ENCODE results near the gene HPGD.

HPGD gene

GRCh38 chr4:174522183-174523024, at the start of gene HPGD:
Gene HPGD (minus strand): TSS chr4:174522488. CDS start chr4:174522451, 37 bp downstream.
- no peak for DNase-seq

- no peak for DNase-seq
Observed at GRCh38 chr4:174564529-174564928, 42.2 kb upstream of the HPGD start.

DNA sequence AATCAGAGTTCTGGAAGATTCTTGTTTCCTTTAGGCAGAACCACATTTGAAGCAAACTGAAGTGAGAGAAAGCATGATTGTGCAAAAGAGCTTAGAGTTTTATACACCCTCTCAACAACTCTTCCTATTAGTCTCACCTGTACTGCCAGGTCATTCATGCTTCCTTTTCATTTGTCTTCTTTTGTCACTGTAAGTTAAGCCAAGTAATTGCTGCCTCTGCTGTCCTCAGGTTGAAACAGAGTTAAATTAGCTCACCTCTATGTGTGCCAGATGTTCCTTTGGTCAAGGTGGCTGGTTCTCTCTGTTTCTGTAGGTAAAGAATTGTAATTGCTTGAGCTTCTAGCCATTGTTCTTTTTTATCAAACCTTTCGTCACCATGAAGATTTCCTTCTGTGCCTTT, 41.1 kb upstream of the HPGD start:
- DNase-seq: no peak

- DNase-seq: no peak
Observed at GRCh38 chr4:174561560-174561959, 39.3 kb upstream of the HPGD start.

- DNase-seq: no peak
Observed at GRCh38 chr4:174559894-174560293, 37.6 kb upstream of the HPGD start.

DNA sequence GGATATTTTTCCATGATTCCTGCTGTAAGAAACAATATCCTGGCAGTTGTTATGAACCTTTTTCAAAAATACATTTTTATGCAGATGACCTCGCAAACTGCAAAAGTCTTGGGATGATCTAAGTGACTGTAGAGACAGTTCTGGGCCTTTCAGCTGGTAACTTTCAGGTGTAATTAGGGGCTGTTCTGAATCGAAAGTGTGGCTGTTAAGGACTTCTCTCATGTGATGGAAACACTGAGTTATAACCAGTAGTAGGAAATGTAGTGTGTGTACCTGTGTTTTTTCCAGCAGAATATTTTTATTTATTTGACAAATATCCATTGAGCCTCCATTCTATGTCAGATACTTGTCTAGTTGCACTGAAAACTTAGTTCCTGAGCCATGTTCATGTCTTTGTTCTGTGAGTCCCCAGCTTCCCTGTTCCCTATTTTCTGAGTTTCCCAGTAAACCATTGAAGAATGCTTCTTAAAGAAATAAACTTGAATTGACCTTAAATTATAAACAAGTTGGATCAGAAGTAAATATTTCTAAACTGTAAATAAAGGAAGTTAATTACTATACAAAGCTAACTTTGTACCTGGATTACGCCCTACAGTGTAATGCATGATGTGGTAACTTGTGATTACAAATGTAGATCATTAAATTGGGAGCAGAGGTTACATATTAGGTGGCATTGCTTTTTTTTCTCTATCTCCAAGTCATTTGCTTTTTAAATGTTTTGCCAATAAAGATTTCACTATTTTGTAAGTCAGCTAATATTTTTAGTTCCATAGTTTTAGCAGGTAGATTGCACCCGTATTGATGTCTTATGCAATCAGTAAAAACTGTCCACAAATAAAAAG, 33.7 kb upstream of the HPGD start:
- no peak for DNase-seq

GRCh38 chr4:174554231-174554728, 32.0 kb upstream of the HPGD start:
- DNase-seq: no peak

GRCh38 chr4:174553828-174554227, 31.5 kb upstream of the HPGD start:
- DNase-seq: no peak

DNA sequence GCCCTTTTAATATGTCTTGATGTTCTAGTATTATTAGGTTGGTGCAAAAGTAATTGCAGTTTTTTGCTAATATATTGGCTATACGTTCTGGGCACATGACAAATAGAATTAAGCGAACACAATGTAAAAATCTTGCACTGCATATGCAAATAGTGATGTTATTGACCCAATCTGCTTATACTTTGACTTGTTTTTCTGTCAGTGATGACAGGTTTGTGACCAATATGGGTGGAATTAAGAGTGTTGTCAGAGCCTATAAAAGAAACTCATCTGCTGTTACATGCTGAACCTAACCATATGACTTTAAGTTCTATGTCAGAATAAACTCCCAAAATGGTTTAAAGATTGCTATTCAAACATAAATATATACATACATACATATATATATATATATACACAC, 30.7 kb upstream of the HPGD start:
- no peak for DNase-seq

GRCh38 chr4:174550541-174550940, 28.3 kb upstream of the HPGD start:
- DNase-seq: no peak

DNA sequence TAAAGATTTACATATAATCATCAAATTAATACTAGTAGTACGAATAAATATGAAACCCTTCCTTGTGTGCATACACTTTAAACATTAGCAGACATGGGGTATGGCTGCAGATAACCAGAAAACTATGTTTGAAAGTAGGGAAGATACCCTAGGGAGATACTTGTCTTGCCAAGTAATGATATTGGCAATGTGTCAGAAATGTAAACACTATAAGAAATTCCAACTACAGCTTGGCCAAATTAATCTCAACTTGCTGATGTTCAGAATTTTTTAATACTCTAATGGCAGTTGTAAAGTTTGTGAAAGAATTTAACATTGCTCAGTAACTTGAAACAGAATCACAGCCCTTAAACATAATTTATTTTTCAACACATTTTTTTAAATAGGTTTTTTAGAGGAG, 27.4 kb upstream of the HPGD start:
- DNase-seq: no peak

- no peak for DNase-seq
Observed at GRCh38 chr4:174545268-174545667, 23.0 kb upstream of the HPGD start.

- no peak for DNase-seq
Observed at GRCh38 chr4:174544496-174544895, 22.2 kb upstream of the HPGD start.

GRCh38 chr4:174540175-174540574, 17.9 kb upstream of the HPGD start:
- DNase-seq: no peak

DNA sequence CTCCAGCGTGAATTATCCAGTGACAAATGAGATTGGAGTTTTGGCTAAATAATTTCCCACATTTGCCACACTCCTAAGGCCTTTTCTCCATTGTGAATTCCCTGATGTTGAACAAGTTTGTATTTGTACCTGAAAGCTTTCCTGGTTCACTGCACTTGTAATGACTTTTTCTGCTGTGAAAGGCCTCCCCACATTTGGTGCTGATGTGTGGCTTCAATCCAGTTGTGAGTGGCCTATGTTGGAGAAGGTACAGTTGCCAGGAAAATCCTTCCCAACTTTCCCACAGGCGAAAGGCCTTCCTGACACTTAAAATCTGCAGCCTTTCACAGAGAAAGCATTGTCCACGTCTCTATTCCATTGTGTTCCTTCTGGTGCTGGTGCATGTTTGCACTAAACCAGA, 17.3 kb upstream of the HPGD start:
- DNase-seq: no peak

DNA sequence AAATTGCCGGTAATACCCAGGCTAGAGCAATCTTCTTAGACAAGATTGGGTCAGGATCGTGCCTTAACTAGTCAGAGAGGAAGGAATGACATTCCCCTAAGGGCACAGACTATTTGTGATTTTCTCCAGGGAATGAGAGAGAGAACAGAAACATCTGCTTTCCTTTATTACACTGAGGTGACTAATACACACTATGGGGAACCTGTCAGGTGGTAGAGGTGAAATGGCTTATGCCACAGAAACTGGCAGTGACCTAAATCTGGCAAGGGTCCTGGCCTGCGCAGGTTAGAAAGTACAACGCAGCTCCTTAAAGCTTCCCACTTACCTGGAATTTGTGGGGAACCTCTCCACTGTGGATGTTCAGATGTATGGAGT, 16.6 kb upstream of the HPGD start:
- DNase-seq: no peak

DNA sequence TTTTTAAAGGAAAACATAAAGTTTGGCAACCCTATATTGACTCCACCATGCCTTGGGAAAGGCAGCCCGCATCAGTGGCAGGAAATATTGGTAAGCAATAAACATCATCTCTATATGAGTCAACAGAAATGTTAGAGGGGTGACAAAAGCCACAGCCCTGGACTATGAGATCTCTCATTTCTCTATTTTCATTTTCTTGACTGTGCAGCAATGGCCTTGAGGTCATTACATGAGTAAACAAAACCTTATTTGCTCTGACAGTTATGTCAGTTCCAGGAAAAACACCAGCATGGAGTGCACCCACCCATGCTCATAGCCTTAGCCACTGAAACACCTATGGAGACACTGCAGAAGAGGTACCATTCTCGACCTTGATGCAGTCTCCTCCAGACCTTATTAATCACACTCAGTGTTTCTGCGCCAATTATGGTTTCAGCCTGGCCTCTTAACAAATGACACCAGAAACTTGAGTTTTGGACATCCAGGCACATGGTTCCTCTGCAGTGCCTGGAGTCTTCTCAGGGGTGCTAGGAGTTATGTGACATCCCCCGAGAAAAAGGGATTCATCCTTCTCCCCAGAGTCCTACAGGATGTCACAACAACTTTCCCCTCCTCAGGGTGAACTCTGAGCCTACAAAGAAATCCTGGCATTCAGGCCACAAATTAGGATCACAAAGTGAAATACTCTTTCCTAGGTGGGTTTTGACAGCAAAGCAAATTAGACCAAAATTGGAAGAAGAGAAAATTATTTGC, 16.0 kb upstream of the HPGD start:
- DNase-seq: no peak

DNA sequence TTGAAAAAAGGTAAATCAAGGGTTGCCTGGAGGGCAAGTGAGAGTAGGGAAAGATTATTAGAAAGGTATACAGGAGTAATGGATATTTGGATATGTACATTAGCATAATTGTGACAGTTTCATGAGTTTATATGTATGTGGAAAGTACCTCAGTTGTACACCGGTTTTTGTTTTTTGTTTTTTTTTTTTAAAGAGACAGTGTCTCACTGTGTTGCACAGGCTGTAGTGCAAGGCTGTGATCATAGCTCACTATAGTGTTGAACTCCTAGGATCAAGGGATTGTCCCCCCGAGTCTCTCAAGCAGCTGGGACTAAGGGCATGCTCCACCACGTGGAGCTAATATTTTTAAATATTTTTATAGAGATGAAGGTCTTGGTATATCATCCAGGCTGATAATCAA, 15.3 kb upstream of the HPGD start:
- DNase-seq: no peak

- DNase-seq: peak; percentile 38
Observed at GRCh38 chr4:174534461-174534860, 12.2 kb upstream of the HPGD start.

DNA sequence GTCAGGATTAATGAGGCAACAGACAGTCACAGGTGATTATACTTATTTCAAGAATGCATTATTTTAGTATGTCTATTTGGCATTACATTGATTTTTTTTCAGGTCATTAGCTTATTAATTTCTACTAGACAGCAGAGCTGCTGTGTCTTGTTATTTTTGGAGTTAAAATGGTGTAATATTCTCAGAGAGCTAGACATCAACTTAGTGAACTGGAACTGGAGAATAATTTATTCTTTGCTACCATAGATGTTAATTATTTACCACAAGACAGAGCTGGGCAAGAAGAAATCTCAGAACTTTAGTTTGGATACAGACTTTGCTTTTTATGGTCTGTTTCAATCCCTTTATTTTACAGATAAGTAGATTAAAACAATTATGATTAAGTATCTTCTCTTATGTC, 10.2 kb upstream of the HPGD start:
- DNase-seq: peak; percentile 72

DNA sequence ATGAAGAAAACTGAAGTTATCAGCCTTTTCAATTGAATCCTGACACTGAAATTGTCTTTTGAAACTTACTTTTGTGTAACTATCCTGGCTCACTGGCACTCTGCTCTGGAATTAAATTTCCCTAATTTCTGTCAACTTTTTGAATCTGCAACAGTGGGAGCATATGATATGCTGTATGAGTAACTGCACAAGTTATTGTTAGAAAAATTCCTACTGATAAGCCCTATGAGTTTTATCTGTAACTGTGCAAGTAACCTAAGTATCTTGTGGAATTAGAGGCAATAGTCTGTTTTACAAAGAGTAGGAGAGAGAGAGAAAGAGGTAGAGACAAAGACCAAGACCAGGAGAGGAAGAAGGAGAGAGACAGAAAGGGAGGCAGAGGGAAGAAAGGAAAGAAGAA, 9.2 kb upstream of the HPGD start:
- DNase-seq: no peak

DNA sequence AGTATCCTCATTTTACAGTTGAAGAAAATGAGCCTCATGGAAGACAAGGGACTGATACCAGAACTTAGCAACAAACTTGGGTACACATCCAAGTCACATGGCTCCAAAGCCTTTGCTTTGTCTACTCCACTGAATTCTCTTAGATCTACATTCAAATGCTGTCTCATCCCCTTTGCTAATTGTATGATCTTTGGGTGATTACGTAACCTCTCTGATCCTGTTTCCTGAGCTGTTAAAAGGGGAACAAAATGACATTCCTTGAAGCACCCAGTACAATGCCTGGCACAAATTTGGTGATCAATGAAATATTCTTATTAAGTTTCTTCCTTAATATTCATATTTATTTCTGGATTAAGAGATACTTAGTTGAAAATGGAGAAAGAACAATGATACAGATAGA, 5.9 kb upstream of the HPGD start:
- no peak for DNase-seq

DNA sequence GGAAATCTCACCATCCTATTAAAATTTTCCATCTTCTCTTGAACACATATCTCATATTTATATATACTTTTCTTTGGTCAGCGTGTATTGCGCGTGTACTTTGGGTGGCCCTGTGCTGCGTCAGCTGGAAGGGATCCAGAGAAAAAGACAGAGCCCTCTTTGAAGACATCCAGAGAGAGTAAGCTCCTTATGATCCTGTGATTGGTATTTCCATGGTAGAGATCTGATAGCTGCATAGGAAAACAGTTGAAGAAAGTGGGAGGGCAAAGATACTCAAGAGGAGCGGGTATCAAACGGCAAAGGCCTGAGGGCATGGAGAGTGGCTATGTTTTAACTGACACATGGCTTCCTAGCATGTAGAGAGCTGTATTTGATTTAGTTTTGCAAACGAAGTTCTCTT, 4.4 kb upstream of the HPGD start:
- DNase-seq: no peak
